AG09309 (cell line): ENCODE results near the gene KNDC1.
"Not testable (repeated sequence)": the region's sequence is repeated elsewhere in the genome, so short reads cannot be mapped to it uniquely, and the experiment has no call there.

Experiments used
- DNase-seq: peaks from one replicate; pipeline ENCODE4 v3.0.0-alpha.2; 2010; ENCODE audit warnings: low read depth
- H3K4me3 ChIP-seq: 2 replicates; pipeline ENCODE4 v1.5.1; 2011; ENCODE audit warnings: mild to moderate bottlenecking, low read depth, low read length, moderate library complexity; ENCODE audit not compliant: control insufficient read depth
- TF ChIP-seq, protein P1 (sequence below): IDR thresholded peaks from 2 replicates; pipeline ENCODE4 v1.5.1; 2011; ENCODE audit warnings: mild to moderate bottlenecking, low read depth, low read length, inconsistent platforms; ENCODE audit not compliant: insufficient read depth, control insufficient read depth; ENCODE audit errors: missing control alignments

Gene KNDC1

GRCh38 chr10:133168617-133169031 lies 8.6 kb downstream of the KNDC1 start:
- TF ChIP-seq, protein P1, sequence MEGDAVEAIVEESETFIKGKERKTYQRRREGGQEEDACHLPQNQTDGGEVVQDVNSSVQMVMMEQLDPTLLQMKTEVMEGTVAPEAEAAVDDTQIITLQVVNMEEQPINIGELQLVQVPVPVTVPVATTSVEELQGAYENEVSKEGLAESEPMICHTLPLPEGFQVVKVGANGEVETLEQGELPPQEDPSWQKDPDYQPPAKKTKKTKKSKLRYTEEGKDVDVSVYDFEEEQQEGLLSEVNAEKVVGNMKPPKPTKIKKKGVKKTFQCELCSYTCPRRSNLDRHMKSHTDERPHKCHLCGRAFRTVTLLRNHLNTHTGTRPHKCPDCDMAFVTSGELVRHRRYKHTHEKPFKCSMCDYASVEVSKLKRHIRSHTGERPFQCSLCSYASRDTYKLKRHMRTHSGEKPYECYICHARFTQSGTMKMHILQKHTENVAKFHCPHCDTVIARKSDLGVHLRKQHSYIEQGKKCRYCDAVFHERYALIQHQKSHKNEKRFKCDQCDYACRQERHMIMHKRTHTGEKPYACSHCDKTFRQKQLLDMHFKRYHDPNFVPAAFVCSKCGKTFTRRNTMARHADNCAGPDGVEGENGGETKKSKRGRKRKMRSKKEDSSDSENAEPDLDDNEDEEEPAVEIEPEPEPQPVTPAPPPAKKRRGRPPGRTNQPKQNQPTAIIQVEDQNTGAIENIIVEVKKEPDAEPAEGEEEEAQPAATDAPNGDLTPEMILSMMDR = no peak
- no peak for DNase-seq
- no peak overlapping the region for H3K4me3 ChIP-seq

DNA sequence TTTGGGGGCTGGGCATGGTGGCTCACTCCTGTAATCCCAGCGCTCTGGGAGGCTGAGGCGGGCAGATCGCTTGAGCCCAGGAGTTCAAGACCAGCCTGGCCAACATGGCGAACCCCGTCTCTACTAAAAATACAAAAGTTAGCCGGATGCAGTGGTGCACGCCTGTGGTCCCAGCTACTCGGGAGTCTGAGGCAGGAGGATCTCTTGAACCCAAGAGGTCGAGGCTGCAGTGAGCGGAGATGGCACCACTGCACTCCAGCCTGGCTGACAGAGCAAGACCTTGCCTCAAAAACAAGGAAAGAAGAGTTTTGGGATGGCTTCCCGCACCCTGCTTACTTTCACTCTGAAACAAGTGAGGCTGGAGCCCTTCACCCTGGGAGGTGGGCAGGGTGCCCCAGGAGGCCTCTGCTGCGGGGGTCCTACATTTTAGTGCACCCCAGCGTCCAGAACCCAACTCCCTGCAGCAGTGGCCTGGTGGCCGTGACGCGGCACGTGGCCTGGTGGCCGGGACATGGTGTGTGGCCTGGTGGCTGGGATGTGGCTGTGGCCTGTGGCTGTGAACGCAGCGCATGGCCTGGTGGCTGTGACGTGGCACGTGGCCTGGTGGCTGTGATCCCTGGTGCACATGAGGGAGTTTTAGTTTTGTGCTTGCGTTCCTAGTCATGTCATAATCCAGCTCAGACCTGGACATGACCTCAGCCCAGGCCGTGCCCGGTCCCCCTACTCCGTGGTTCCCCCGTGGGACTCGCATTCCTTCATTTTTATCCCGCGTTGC lies 9.3 kb downstream of the KNDC1 start:
- H3K4me3 ChIP-seq = no peak overlapping the region
- no peak for DNase-seq
- TF ChIP-seq, protein P1 = no peak

DNA sequence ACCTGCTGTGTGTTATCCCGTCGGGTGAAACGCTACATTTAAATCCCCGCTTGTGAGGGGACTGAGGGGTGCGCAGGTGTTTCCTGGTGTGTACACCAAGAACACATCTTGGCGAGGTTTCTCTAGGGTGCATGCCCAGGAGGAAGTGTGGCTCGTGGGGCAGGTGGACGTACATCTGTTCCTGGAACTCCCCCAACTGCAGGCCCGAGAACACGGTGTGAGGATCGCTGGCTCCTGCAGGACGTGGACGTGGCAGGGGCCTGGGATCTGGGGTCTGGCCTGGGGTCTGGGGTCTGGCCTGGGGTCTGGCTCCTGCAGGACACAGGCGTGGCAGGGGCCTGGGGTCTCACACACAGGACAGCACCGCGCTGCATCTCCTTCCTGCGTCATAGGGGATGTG lies 10.1 kb downstream of the KNDC1 start:
- no peak for DNase-seq
- H3K4me3 ChIP-seq = no peak overlapping the region
- TF ChIP-seq, protein P1 = no peak

- H3K4me3 ChIP-seq = no peak overlapping the region
- TF ChIP-seq, protein P1 = no peak
- DNase-seq = no peak
These were observed 14.0 kb downstream of the KNDC1 start for GRCh38 chr10:133173860-133174640.

DNA sequence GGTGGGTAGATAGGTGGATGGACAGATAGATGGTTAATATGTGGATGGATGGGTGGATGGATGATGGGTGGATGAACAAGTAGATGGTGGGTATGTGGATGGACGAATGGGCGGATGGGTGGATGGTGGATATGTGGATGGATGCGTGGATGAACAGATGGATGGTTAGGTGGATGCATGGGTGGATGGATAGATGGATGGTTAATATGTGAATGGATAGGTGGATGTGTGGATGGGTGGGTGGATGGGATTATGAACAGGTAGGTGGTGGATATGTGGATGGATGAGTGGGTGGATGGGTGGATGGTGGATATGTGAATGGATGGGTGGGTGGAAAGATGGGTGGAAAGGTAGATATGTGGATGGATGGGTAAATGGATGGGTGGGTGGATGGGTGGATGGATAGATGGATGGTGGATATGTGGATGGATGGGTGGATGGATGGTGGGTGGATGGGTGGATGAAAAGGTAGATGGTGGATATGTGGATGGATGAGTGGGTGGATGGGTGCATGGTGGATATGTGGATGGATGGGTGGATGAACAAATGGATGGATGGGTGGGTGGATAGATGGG lies 14.8 kb downstream of the KNDC1 start:
- H3K4me3 ChIP-seq = no peak overlapping the region
- DNase-seq = no peak
- TF ChIP-seq, protein P1 = no peak

- not testable (repeated sequence) for H3K4me3 ChIP-seq
These were observed 15.6 kb downstream of the KNDC1 start for GRCh38 chr10:133175624-133176023.

DNA sequence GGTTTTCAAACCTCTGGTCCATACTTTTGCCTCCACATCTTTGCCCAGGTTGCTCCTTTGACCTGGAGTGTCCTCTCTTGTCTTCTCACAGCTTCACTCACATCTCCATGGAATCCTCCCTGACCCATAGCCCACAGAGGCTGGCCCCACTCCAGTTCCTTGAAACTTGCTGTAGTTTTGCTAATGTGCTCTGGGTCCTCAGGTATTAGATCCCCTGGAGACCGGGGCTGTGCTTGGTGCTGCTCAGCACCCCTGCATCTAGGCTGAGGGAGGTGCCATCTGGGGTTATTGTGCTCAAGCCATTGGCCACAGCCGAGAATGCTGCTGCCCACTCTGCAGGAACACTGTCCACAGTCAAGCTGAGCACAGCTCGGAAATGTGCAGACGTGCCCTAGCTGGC lies 16.5 kb downstream of the KNDC1 start:
- no peak overlapping the region for H3K4me3 ChIP-seq
- TF ChIP-seq, protein P1 = no peak
- DNase-seq = no peak

More at GRCh38 chr10:133175624-133176023, 15.6 kb downstream of the KNDC1 start:
- DNase-seq = not testable (repeated sequence)
